K562 (cell line): ENCODE results near the gene ZBTB9. TPM values are rescaled to one million over a fixed set of nuclear protein-coding genes. Genes with fewer than 3 reads are reported as not detected.

Source experiments
- BRD9 ChIP-seq: fragments of 450-650 bp; IDR thresholded peaks from 2 replicates; pipeline ENCODE4 v1.6.1; 2018; ENCODE audit warnings: low read depth; ENCODE audit not compliant: partially characterized antibody
- CEBPG ChIP-seq, 3 experiments: fragments of 200-800 bp in 1 of 3; sonication (Bioruptor generic) in 1 of 3; sonication (generic) in 1 of 3; formaldehyde crosslinking in 1 of 3; IDR thresholded peaks in 2 of 3; conservative IDR thresholded peaks in 1 of 3; 2 replicates each; pipeline versions ENCODE4 v1.6.1 to v1.8.0; 2016 to 2022; ENCODE audit warnings: missing compliant biosample characterization in 2 of 3, missing genetic modification characterization in 2 of 3, mild to moderate bottlenecking in 1 of 3, missing genetic modification reagents in 1 of 3
- CREBBP ChIP-seq: IDR thresholded peaks from one replicate; pipeline ENCODE4 v1.6.1; 2012; ENCODE audit warnings: low read depth, mild to moderate bottlenecking, control low read depth, inconsistent platforms, low read length
- E2F6 ChIP-seq, 2 experiments: IDR thresholded peaks; 2 replicates each; pipeline ENCODE4 v1.6.1; 2011; ENCODE audit warnings: borderline replicate concordance in 1 of 2, control low read depth in 1 of 2, low read depth in 1 of 2, low read length in 1 of 2, mild to moderate bottlenecking in 1 of 2, mixed read lengths in 1 of 2, moderate library complexity in 1 of 2; ENCODE audit not compliant: insufficient read depth in 1 of 2, insufficient read length in 1 of 2, poor library complexity in 1 of 2, severe bottlenecking in 1 of 2; ENCODE audit errors: extremely low read depth in 1 of 2
- KAT2B ChIP-seq: IDR thresholded peaks from one replicate; pipeline ENCODE4 v1.6.1; 2012; ENCODE audit warnings: low read depth, mild to moderate bottlenecking, control low read depth, inconsistent platforms, low read length, moderate library complexity
- MYNN ChIP-seq, 2 experiments: sonication (generic); formaldehyde crosslinking in 1 of 2; IDR thresholded peaks; 2 replicates each; pipeline versions ENCODE4 v1.5.0 to v1.6.1; 2016 to 2020; ENCODE audit warnings: antibody characterized with exemption in 1 of 2, missing genetic modification reagents in 1 of 2
- NEUROD1 ChIP-seq: fragments of 150-350 bp; IDR thresholded peaks from 2 replicates; pipeline ENCODE4 v1.6.1; 2014; ENCODE audit warnings: borderline replicate concordance, low read length, low read depth; ENCODE audit not compliant: partially characterized antibody
- POLR2A ChIP-seq: fragments of 450-650 bp; conservative IDR thresholded peaks from 2 replicates; pipeline ENCODE4 v1.6.1; 2016
- RB1 ChIP-seq: fragments of 450-650 bp; IDR thresholded peaks from 2 replicates; pipeline ENCODE4 v1.6.1; 2017; ENCODE audit warnings: low read depth, mild to moderate bottlenecking
- YBX1 ChIP-seq: fragments of 450-650 bp; IDR thresholded peaks from 2 replicates; pipeline ENCODE4 v1.7.1; 2016; ENCODE audit warnings: mild to moderate bottlenecking
- ZC3H4 ChIP-seq: sonication (generic); formaldehyde crosslinking; IDR thresholded peaks from 2 replicates; pipeline ENCODE4 v1.9.0; 2021; ENCODE audit warnings: missing genetic modification reagents, borderline replicate concordance
- ZNF124 ChIP-seq: sonication (generic); formaldehyde crosslinking; IDR thresholded peaks from 2 replicates; pipeline ENCODE4 v1.8.1; 2022; ENCODE audit warnings: missing genetic modification reagents
- ZNF174 ChIP-seq: fragments of 250-450 bp; sonication (Bioruptor Pico); IDR thresholded peaks from 2 replicates; pipeline ENCODE4 v1.4.0; 2020; ENCODE audit warnings: mild to moderate bottlenecking
- ZNF232 ChIP-seq: sonication (generic); formaldehyde crosslinking; IDR thresholded peaks from 2 replicates; pipeline ENCODE4 v1.8.0; 2022; ENCODE audit warnings: mild to moderate bottlenecking, missing genetic modification reagents
- ZNF561 ChIP-seq: fragments of 450-650 bp; formaldehyde crosslinking; conservative IDR thresholded peaks from 2 replicates; pipeline ENCODE4 v1.4.0; 2020; ENCODE audit warnings: mild to moderate bottlenecking, moderate library complexity
- ZNF639 ChIP-seq, 2 experiments: fragments of 200-800 bp in 1 of 2; sonication (Bioruptor generic) in 1 of 2; sonication (generic) in 1 of 2; formaldehyde crosslinking in 1 of 2; IDR thresholded peaks in 1 of 2; conservative IDR thresholded peaks in 1 of 2; 2 replicates each; pipeline versions ENCODE4 v1.5.0 to v1.6.1; 2016 to 2020; ENCODE audit warnings: missing compliant biosample characterization in 1 of 2, missing genetic modification characterization in 1 of 2, missing genetic modification reagents in 1 of 2
- ZNF766 ChIP-seq: fragments of 200-800 bp; sonication (Bioruptor generic); conservative IDR thresholded peaks from 2 replicates; pipeline ENCODE4 v1.6.1; 2016; ENCODE audit warnings: missing genetic modification characterization, missing compliant biosample characterization
- polyA plus RNA-seq, 8 experiments: library from polyadenylated mRNA; depleted of rRNA in 4 of 8; stranded (reverse) in 5 of 8; unstranded in 3 of 8; fragments of >200 nt; fragmentation: Nextera tagmentation in 2 of 8; fragmentation: Illumina TruSeq in 1 of 8; extraction: Ambion mirVana in 2 of 8; extraction: Trizol in 1 of 8; gene quantifications; 2 replicates each; pipeline versions ENCODE4 v1.2.1 to v1.2.3, GENCODE V29; 2011 to 2014; ENCODE audit warnings: inconsistent platforms in 1 of 8, missing spikeins in 1 of 8
- total RNA-seq, 7 experiments: library from RNA; depleted of rRNA in 6 of 7; stranded (reverse); fragments of >200 nt in 6 of 7; fragmentation: Illumina TruSeq in 2 of 7; extraction: Trizol in 2 of 7; gene quantifications; 2 replicates each; pipeline versions ENCODE4 v1.2.1 to v1.2.3, GENCODE V29; 2011 to 2021; ENCODE audit warnings: low replicate concordance in 1 of 7

Gene ZBTB9
- total and polyA plus RNA-seq, 9 of the 15 experiments (the other 6 are each of a cell fraction or from before 2014, with no cell fraction given), result 1.9 to 19.5 (median 10.4) TPM

- TF ChIP-seq ZNF232 (CRISPR knock-in tag), result 0 out of 2 replicates have a peak, but pooled peaks have one; percentile 59
- no peak for TF ChIP-seq YBX1
- TF ChIP-seq MYNN (IDR thresholded peaks at IDR 0.05), result no peak; the same call in 1 of the 2 replicates
- no peak for TF ChIP-seq MYNN (CRISPR knock-in tag; IDR thresholded peaks at IDR 0.05)
- TF ChIP-seq POLR2A, result peak; percentile 6; the same call in 1 of the 2 replicates
- peak in 1 of 2 experiments; percentile 100; a peak in 2 of 4 replicates for TF ChIP-seq ZNF639 (CRISPR knock-in tag; conservative IDR thresholded peaks at IDR 0.05 in 1 of 2, IDR thresholded peaks at IDR 0.05 in 1 of 2)
- 0 out of 2 replicates have a peak, but pooled peaks have one; percentile 30 for TF ChIP-seq ZNF766 (CRISPR knock-in tag)
- no peak for TF ChIP-seq KAT2B
- no peak for TF ChIP-seq CREBBP
- TF ChIP-seq ZNF174, result no peak
- TF ChIP-seq ZC3H4, result no peak
- TF ChIP-seq RB1, result peak; percentile 77
- TF ChIP-seq ZNF124 (CRISPR knock-in tag), result no peak
- no peak for TF ChIP-seq ZNF561 (CRISPR knock-in tag)
- peak; percentile 89 to 95 for TF ChIP-seq E2F6 (IDR thresholded peaks at IDR 0.05; ENCODE audit: borderline replicate concordance in 1 of 2, extremely low read depth in 1 of 2, insufficient read depth in 1 of 2, insufficient read length in 1 of 2, low read depth in 1 of 2, low read length in 1 of 2, poor library complexity in 1 of 2, severe bottlenecking in 1 of 2)
- TF ChIP-seq NEUROD1, result peak; percentile 90
- peak; percentile 15 for TF ChIP-seq BRD9
- peak; percentile 22; the same call in 1 of the 2 replicates for TF ChIP-seq CEBPG (CRISPR knock-in tag; IDR thresholded peaks at IDR 0.05)
- no peak for TF ChIP-seq CEBPG (tag; conservative IDR thresholded peaks at IDR 0.05 in 1 of 2, IDR thresholded peaks at IDR 0.05 in 1 of 2)
Measured at GRCh38 chr6:33425668-33426577, 28.5 kb upstream of the ZBTB9 start (continued).
